OCI-LY7 (cell line): ENCODE data around the gene MAP4K1. TPM values are rescaled to one million over a fixed set of nuclear protein-coding genes. Genes with fewer than 3 reads are reported as not detected.

ENCODE experiments used
- BruUV-seq: library from RNA; stranded (reverse); fragments of 400-500 nt; replicated peaks from 2 replicates; lab custom pipeline; 2021; lab: Mats Ljungman, UMichigan
- CTCF ChIA-PET: fragments of 300-600 bp; sonication (Branson Sonifier 250); formaldehyde crosslinking; loops from one replicate; lab custom pipeline; 2022; ENCODE audit warnings: antibody characterized with exemption; ENCODE audit not compliant: unreplicated experiment; lab: Charles Lee
- POLR2A ChIA-PET: fragments of 300-600 bp; sonication (Branson Sonifier 250); formaldehyde crosslinking; loops from one replicate; lab custom pipeline; 2022; ENCODE audit warnings: antibody characterized with exemption; lab: Charles Lee
- DNase-seq: peaks from one replicate; pipeline ENCODE4 v3.0.0-alpha.2; 2015; ENCODE audit warnings: low spot score
- H2AFZ ChIP-seq: fragments of 200-600 bp; sonication (generic), shearing (Covaris generic); 2 replicates; pipeline ENCODE4 v1.6.1; 2014; ENCODE audit warnings: mild to moderate bottlenecking, antibody characterized with exemption, low read length, moderate library complexity
- H3K27ac ChIP-seq: fragments of 200-600 bp; sonication (generic); 2 replicates; pipeline ENCODE4 v1.5.1; 2014; ENCODE audit warnings: mixed run types, low read depth, mild to moderate bottlenecking, moderate library complexity, low read length, inconsistent platforms; ENCODE audit not compliant: poor library complexity, severe bottlenecking
- H3K36me3 ChIP-seq: fragments of 200-600 bp; sonication (generic); 2 replicates; pipeline ENCODE4 v1.6.1; 2014; ENCODE audit warnings: mild to moderate bottlenecking, antibody characterized with exemption, low read length, moderate library complexity, mixed read lengths; ENCODE audit not compliant: insufficient read depth
- H3K4me1 ChIP-seq: fragments of 200-600 bp; sonication (generic); 2 replicates; pipeline ENCODE4 v1.5.1; 2014; ENCODE audit warnings: mild to moderate bottlenecking, low read length; ENCODE audit not compliant: insufficient read depth, poor library complexity, severe bottlenecking
- H3K4me2 ChIP-seq: fragments of 200-600 bp; sonication (generic); 2 replicates; pipeline ENCODE4 v1.6.1; 2014; ENCODE audit warnings: mild to moderate bottlenecking, low read length
- H3K4me3 ChIP-seq: fragments of 200-600 bp; sonication (generic); 2 replicates; pipeline ENCODE4 v1.5.1; 2014; ENCODE audit warnings: mild to moderate bottlenecking, low read depth, low read length; ENCODE audit not compliant: poor library complexity, severe bottlenecking
- H3K79me2 ChIP-seq: fragments of 200-600 bp; sonication (generic); 2 replicates; pipeline ENCODE4 v1.6.1; 2016; ENCODE audit warnings: low read depth, mild to moderate bottlenecking, low read length, moderate library complexity, mixed read lengths; ENCODE audit not compliant: insufficient read depth
- H3K9me2 ChIP-seq: fragments of 200-600 bp; sonication (generic); 2 replicates; pipeline ENCODE4 v1.6.1; 2016; ENCODE audit warnings: mild to moderate bottlenecking, low read length, mixed read lengths; ENCODE audit not compliant: insufficient read depth
- H3K9me3 ChIP-seq: fragments of 200-600 bp; sonication (generic); 2 replicates; pipeline ENCODE4 v1.6.1; 2014; ENCODE audit warnings: mild to moderate bottlenecking, mixed run types, low read length, mixed read lengths
- H4K20me1 ChIP-seq: fragments of 200-600 bp; sonication (generic); 2 replicates; pipeline ENCODE4 v1.6.1; 2014; ENCODE audit warnings: mild to moderate bottlenecking, antibody characterized with exemption, low read length, moderate library complexity, mixed read lengths; ENCODE audit not compliant: insufficient read depth
- CTCF ChIP-seq: fragments of 200-600 bp; sonication (generic); conservative IDR thresholded peaks from 2 replicates; pipeline ENCODE4 v1.5.1; 2014; ENCODE audit warnings: mild to moderate bottlenecking, antibody characterized with exemption, low read length, moderate library complexity, mixed read lengths
- EZH2phosphoT487 ChIP-seq: fragments of 200-600 bp; sonication (generic); IDR thresholded peaks from 2 replicates; pipeline ENCODE4 v1.6.1; 2018; ENCODE audit warnings: low read depth, borderline replicate concordance, mild to moderate bottlenecking, mixed run types, antibody characterized with exemption, low read length, moderate library complexity, mixed read lengths
- intact Hi-C: fragments of 100-400 bp; cut with micrococcal nuclease; formaldehyde crosslinking; loops from one replicate; pipeline ENCODE4 v1.10.0; 2022; ENCODE audit not compliant: unreplicated experiment
- total RNA-seq, 2 experiments: library from RNA; depleted of rRNA in 1 of 2; stranded (reverse); fragments of >200 nt in 1 of 2; shearing (Covaris generic) in 1 of 2; gene quantifications; 2 replicates each; pipeline ENCODE4 v1.2.3, GENCODE V29; 2014 to 2022

MAP4K1 gene
- total RNA-seq, 2 experiments from 2014 or later: 102 to 331 TPM

GRCh38 chr19:38650911-38651584, 33.3 kb upstream of the MAP4K1 start:
- CTCF ChIA-PET: no interaction called here
- Histone ChIP-seq H3K36me3 (peaks cover 28% of the 10 kb centered on the region), H3K9me3 (no peaks in the 10 kb centered on the region), H3K4me3 (no peak overlapping the region), H3K4me1 (peaks cover 25% of the 10 kb centered on the region), H3K27ac (no peak overlapping the region), H2AFZ (no peak overlapping the region), H3K9me2 (no peaks in the 10 kb centered on the region), H4K20me1 (peaks cover 33% of the 10 kb centered on the region), H3K79me2 (peaks cover 77% of the 10 kb centered on the region), H3K4me2 (no peak overlapping the region)
- intact Hi-C loops: no loop called here
- POLR2A ChIA-PET: no interaction called here
- DNase-seq: no peak
- BruUV-seq: no TSS peak
- no peak for TF ChIP-seq CTCF
- no peak for TF ChIP-seq EZH2phosphoT487

DNA sequence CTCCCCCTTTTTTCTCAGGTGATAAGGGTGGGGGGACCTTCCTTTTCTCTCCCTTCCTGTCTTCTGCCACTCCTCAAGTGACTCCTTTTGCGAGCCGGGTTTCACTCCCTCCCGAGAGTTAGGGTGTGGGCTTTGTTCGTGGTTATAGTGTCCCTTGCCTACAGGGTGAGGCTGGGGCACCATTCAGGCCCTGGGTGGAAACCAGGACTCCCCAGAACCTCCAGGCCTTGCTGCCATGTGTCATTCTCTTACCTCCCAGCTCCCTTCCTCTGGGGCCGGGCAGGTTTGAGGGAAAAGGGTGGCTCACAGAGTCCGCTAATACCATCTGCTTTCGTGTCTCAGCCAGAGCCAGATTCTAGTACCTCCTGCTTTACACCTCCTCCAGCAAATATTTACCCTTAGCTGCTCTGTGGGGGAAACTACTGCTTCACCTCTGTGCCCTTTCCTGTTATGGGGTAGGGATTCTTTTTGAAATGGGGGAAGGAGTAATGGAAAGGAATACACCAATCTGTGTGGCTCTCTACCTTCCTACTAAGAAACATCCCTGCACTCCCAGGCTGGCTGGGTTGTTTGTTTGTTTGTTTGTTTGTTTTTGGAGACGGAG, 32.5 kb upstream of the MAP4K1 start:
- no TSS peak for BruUV-seq
- H3K9me3 ChIP-seq: no peaks in the 10 kb centered on the region
- peaks cover 27% of the 10 kb centered on the region for H4K20me1 ChIP-seq
- H3K27ac ChIP-seq: no peak overlapping the region
- H3K4me1 ChIP-seq: peaks cover 25% of the 10 kb centered on the region
- CTCF ChIA-PET: no interaction called here
- peaks cover 69% of the 10 kb centered on the region for H3K79me2 ChIP-seq
- peak overlapping the region; percentile 99 for H3K4me3 ChIP-seq
- TF ChIP-seq EZH2phosphoT487: no peak
- no peak for TF ChIP-seq CTCF
- intact Hi-C loops: no loop called here
- H3K9me2 ChIP-seq: no peaks in the 10 kb centered on the region
- no peak for DNase-seq
- H3K36me3 ChIP-seq: peaks cover 23% of the 10 kb centered on the region
- POLR2A ChIA-PET: interaction anchor here (0.6 kb wide), 1 partner anchor 204 kb away, joined by 5 read pairs; no protein-coding TSS in a partner anchor
- H3K4me2 ChIP-seq: peak overlapping the region; percentile 95
- no peak overlapping the region for H2AFZ ChIP-seq
